K562 (cell line): ENCODE results near the gene MED15. TPM values are rescaled to one million over a fixed set of nuclear protein-coding genes. Genes with fewer than 3 reads are reported as not detected.

Experiments used
- ATAC-seq: fragments of 200-7000 bp; cut with Tn5 transposase; 3 replicates; pipeline ENCODE4 v1.9.1; 2020; ENCODE audit warnings: moderate library complexity
- BruUV-seq: library from RNA; stranded (reverse); fragments of 400-500 nt; replicated peaks from 2 replicates; lab custom pipeline; 2021; lab: Mats Ljungman, UMichigan
- CTCF ChIA-PET: fragments of 300-600 bp; formaldehyde crosslinking; extraction: SDS; loops from one replicate; lab custom pipeline; 2021; ENCODE audit warnings: low intra/inter-chr PET ratio; lab: Yijun Ruan, JAX
- POLR2A ChIA-PET: fragments of 300-600, 350-650 bp; sonication (Branson Sonifier 250); formaldehyde crosslinking; extraction: SDS; loops from one replicate; lab custom pipeline; 2021; ENCODE audit warnings: antibody characterized with exemption, inconsistent platforms; lab: Yijun Ruan, JAX
- DNase-seq, 4 experiments: peaks; one replicate each; pipeline versions ENCODE4 v3.0.0 to v3.0.0-alpha.2; 2011 to 2018; ENCODE audit warnings: low spot score in 3 of 4, mixed read lengths in 3 of 4; ENCODE audit errors: extremely low read depth in 1 of 4
- FAIRE-seq: peaks from 2 replicates; lab custom pipeline; 2011; peaks lifted over from hg19 to GRCh38; lab: Jason Lieb, UNC
- H2AFZ ChIP-seq: 2 replicates; pipeline ENCODE4 v1.6.0; 2011; ENCODE audit warnings: low read depth, low read length, control low read depth, inconsistent platforms
- H3K27ac ChIP-seq: fragments of 200-600 bp; 3 replicates; pipeline ENCODE4 v1.8.0; 2011; ENCODE audit warnings: low read depth, mild to moderate bottlenecking, control low read depth, inconsistent platforms, low read length, moderate library complexity, mixed read lengths; ENCODE audit errors: extremely low read depth
- H3K27me3 ChIP-seq, 2 experiments: fragments of 300-600 bp in 1 of 2; 2 replicates in 1 of 2; 3 replicates in 1 of 2; pipeline versions ENCODE4 v1.6.0 to v1.8.0; 2011; ENCODE audit warnings: inconsistent platforms in 2 of 2, low read length in 2 of 2, mild to moderate bottlenecking in 1 of 2, mixed read lengths in 1 of 2, moderate library complexity in 1 of 2; ENCODE audit not compliant: control insufficient read depth in 2 of 2, insufficient read depth in 2 of 2
- H3K36me3 ChIP-seq: fragments of 300-600 bp; 3 replicates; pipeline ENCODE4 v1.8.0; 2011; ENCODE audit warnings: mild to moderate bottlenecking, low read length, inconsistent platforms; ENCODE audit not compliant: control insufficient read depth, insufficient read depth
- H3K4me1 ChIP-seq, 2 experiments: fragments of 200-600 bp in 1 of 2; replicated peaks in 1 of 2; 2 replicates in 1 of 2; 3 replicates in 1 of 2; pipeline versions ENCODE4 v1.5.1 to v1.8.0; 2011; ENCODE audit warnings: inconsistent platforms in 2 of 2, low read length in 2 of 2, mild to moderate bottlenecking in 1 of 2, mixed read lengths in 1 of 2, moderate library complexity in 1 of 2; ENCODE audit not compliant: control insufficient read depth in 2 of 2, insufficient read depth in 2 of 2
- H3K4me2 ChIP-seq: 2 replicates; pipeline ENCODE4 v1.6.1; 2011; ENCODE audit warnings: low read length, control low read depth, inconsistent platforms, mixed read lengths; ENCODE audit not compliant: insufficient read depth
- H3K4me3 ChIP-seq: fragments of 200-600 bp; sonication (generic), shearing (Covaris generic); 2 replicates; pipeline ENCODE4 v1.5.1; 2016; ENCODE audit warnings: control low read depth, inconsistent platforms
- H3K79me2 ChIP-seq: fragments of 200-600 bp; 3 replicates; pipeline ENCODE4 v1.8.0; 2011; ENCODE audit warnings: low read length, inconsistent platforms; ENCODE audit not compliant: control insufficient read depth, insufficient read depth
- H3K9ac ChIP-seq, 2 experiments: 2 replicates each; pipeline versions ENCODE4 v1.6.0 to v1.6.1; 2011; ENCODE audit warnings: low read depth in 2 of 2, low read length in 2 of 2, control low read depth in 1 of 2, inconsistent platforms in 1 of 2, mild to moderate bottlenecking in 1 of 2, mixed read lengths in 1 of 2; ENCODE audit not compliant: insufficient read depth in 1 of 2
- H3K9me1 ChIP-seq: one replicate; pipeline ENCODE4 v1.6.0; 2011; ENCODE audit warnings: inconsistent platforms, mild to moderate bottlenecking, low read length, moderate library complexity; ENCODE audit not compliant: control insufficient read depth, insufficient read depth
- H3K9me3 ChIP-seq: replicated peaks from 2 replicates; pipeline ENCODE4 v1.5.1; 2011; ENCODE audit warnings: low read depth, low read length, inconsistent platforms; ENCODE audit not compliant: control insufficient read depth, insufficient read depth
- H4K20me1 ChIP-seq: replicated peaks from 2 replicates; pipeline ENCODE4 v1.6.1; 2011; ENCODE audit warnings: low read length, inconsistent platforms, mixed read lengths; ENCODE audit not compliant: control insufficient read depth, insufficient read depth
- CEBPB ChIP-seq: fragments of 450-650 bp; IDR thresholded peaks from 2 replicates; pipeline ENCODE4 v1.6.1; 2016; ENCODE audit warnings: missing genetic modification characterization, missing compliant biosample characterization
- CREB5 ChIP-seq: fragments of 250-450 bp; sonication (Bioruptor Pico); IDR thresholded peaks from 2 replicates; pipeline ENCODE4 v1.5.0; 2020; ENCODE audit warnings: mild to moderate bottlenecking
- DACH1 ChIP-seq: fragments of 450-650 bp; IDR thresholded peaks from 2 replicates; pipeline ENCODE4 v1.6.1; 2018; ENCODE audit not compliant: partially characterized antibody
- FUS ChIP-seq: fragments of 200-400 bp; formaldehyde crosslinking; optimal IDR thresholded peaks from 2 replicates; pipeline ENCODE3; 2017; ENCODE audit warnings: low read depth, low read length
- IFI16 ChIP-seq: fragments of 250-450 bp; sonication (Bioruptor Pico); IDR thresholded peaks from 2 replicates; pipeline ENCODE4 v2.1.2; 2022; ENCODE audit warnings: mild to moderate bottlenecking, inconsistent platforms
- KLF1 ChIP-seq: fragments of 450-650 bp; IDR thresholded peaks from 2 replicates; pipeline ENCODE4 v1.6.1; 2016; ENCODE audit warnings: missing genetic modification characterization, missing compliant biosample characterization
- MTF1 ChIP-seq: fragments of 250-450 bp; sonication (Bioruptor Pico); IDR thresholded peaks from 2 replicates; pipeline ENCODE4 v1.9.0; 2021; ENCODE audit warnings: moderate library complexity, mild to moderate bottlenecking, inconsistent platforms, borderline replicate concordance
- NCOA4 ChIP-seq: fragments of 450-650 bp; IDR thresholded peaks from 2 replicates; pipeline ENCODE4 v1.6.1; 2018; ENCODE audit warnings: mild to moderate bottlenecking; ENCODE audit not compliant: partially characterized antibody
- NFXL1 ChIP-seq: fragments of 450-650 bp; formaldehyde crosslinking; IDR thresholded peaks from 2 replicates; pipeline ENCODE4 v1.4.0; 2021; ENCODE audit warnings: mild to moderate bottlenecking
- OTX1 ChIP-seq: fragments of 450-650 bp; formaldehyde crosslinking; IDR thresholded peaks from 2 replicates; pipeline ENCODE4 v1.4.0; 2022; ENCODE audit warnings: mild to moderate bottlenecking
- POLR2G ChIP-seq: fragments of 200-400 bp; formaldehyde crosslinking; IDR thresholded peaks from 2 replicates; pipeline ENCODE4 v1.6.1; 2017; ENCODE audit warnings: low read depth, mild to moderate bottlenecking, antibody characterized with exemption, low read length, moderate library complexity
- PURB ChIP-seq: sonication (generic); formaldehyde crosslinking; IDR thresholded peaks from 2 replicates; pipeline ENCODE4 v1.9.0; 2021; ENCODE audit warnings: low read depth, mild to moderate bottlenecking, missing genetic modification reagents
- RFX5 ChIP-seq: IDR thresholded peaks from 2 replicates; pipeline ENCODE4 v1.6.1; 2011; ENCODE audit warnings: low read depth, mild to moderate bottlenecking, improper control_type of control experiment, low read length
- SMARCC2 ChIP-seq: fragments of 450-650 bp; IDR thresholded peaks from 2 replicates; pipeline ENCODE4 v1.6.1; 2017; ENCODE audit warnings: antibody characterized with exemption, moderate library complexity, mild to moderate bottlenecking, low read depth
- SP2 ChIP-seq: IDR thresholded peaks from 2 replicates; pipeline ENCODE4 v1.6.1; 2011; ENCODE audit warnings: mild to moderate bottlenecking, low read depth, low read length, moderate library complexity; ENCODE audit not compliant: poor library complexity, severe bottlenecking; ENCODE audit errors: extremely low read depth
- TOE1 ChIP-seq, 2 experiments: fragments of 450-650 bp in 1 of 2; sonication (generic) in 1 of 2; formaldehyde crosslinking in 1 of 2; IDR thresholded peaks; 2 replicates each; pipeline versions ENCODE4 v1.7.1 to v1.8.0; 2016 to 2022; ENCODE audit warnings: borderline replicate concordance in 2 of 2, mild to moderate bottlenecking in 2 of 2, antibody characterized with exemption in 1 of 2, inconsistent platforms in 1 of 2, low read depth in 1 of 2, missing genetic modification reagents in 1 of 2, moderate library complexity in 1 of 2
- ZNF146 ChIP-seq: IDR thresholded peaks from one replicate; pipeline ENCODE4 v1.6.1; 2018; ENCODE audit warnings: missing compliant biosample characterization; ENCODE audit not compliant: unreplicated experiment
- ZNF217 ChIP-seq: sonication (generic); formaldehyde crosslinking; IDR thresholded peaks from 2 replicates; pipeline ENCODE4 v1.8.0; 2022; ENCODE audit warnings: mild to moderate bottlenecking, missing genetic modification reagents
- ZNF408 ChIP-seq: fragments of 250-450 bp; sonication (Bioruptor Pico); IDR thresholded peaks from 2 replicates; pipeline ENCODE4 v1.4.0; 2020; ENCODE audit warnings: low read depth, mild to moderate bottlenecking, moderate library complexity
- ZNF436 ChIP-seq: fragments of 250-450, 450-650 bp; sonication (Bioruptor Pico); formaldehyde crosslinking; IDR thresholded peaks from 2 replicates; pipeline ENCODE4 v1.7.0; 2020; ENCODE audit warnings: mild to moderate bottlenecking
- ZNF699 ChIP-seq: fragments of 250-450 bp; sonication (Bioruptor Pico); IDR thresholded peaks from 2 replicates; pipeline ENCODE4 v1.8.0; 2021; ENCODE audit warnings: mild to moderate bottlenecking, moderate library complexity; ENCODE audit not compliant: insufficient replicate concordance
- ZNF717 ChIP-seq: fragments of 250-450 bp; sonication (Bioruptor Pico); IDR thresholded peaks from 2 replicates; pipeline ENCODE4 v1.5.0; 2021
- WGBS: fragments of 100-300 bp; shearing (Covaris generic); methylation state at CpG from one replicate; pipeline ENCODE4 v1.1.6; 2016; ENCODE audit warnings: low coverage, mixed read lengths; ENCODE audit not compliant: insufficient coverage; ENCODE audit errors: missing lambda C conversion rate; 5-methylcytosine and 5-hydroxymethylcytosine counted together
- in situ Hi-C: fragments of 300-500 bp; cut with MboI; formaldehyde crosslinking; loops from 4 replicates; pipeline ENCODE4 v1.15.0; 2018; ENCODE audit warnings: inconsistent platforms, mixed read lengths
- intact Hi-C: fragments of 100-400 bp; cut with micrococcal nuclease; formaldehyde crosslinking; loops from 2 replicates; pipeline ENCODE4 v1.14.2; 2022
- polyA plus RNA-seq, 8 experiments: library from polyadenylated mRNA; depleted of rRNA in 4 of 8; stranded (reverse) in 5 of 8; unstranded in 3 of 8; fragments of >200 nt; fragmentation: Nextera tagmentation in 2 of 8; fragmentation: Illumina TruSeq in 1 of 8; extraction: Ambion mirVana in 2 of 8; extraction: Trizol in 1 of 8; gene quantifications; 2 replicates each; pipeline versions ENCODE4 v1.2.1 to v1.2.3, GENCODE V29; 2011 to 2014; ENCODE audit warnings: inconsistent platforms in 1 of 8, missing spikeins in 1 of 8
- total RNA-seq, 7 experiments: library from RNA; depleted of rRNA in 6 of 7; stranded (reverse); fragments of >200 nt in 6 of 7; fragmentation: Illumina TruSeq in 2 of 7; extraction: Trizol in 2 of 7; gene quantifications; 2 replicates each; pipeline versions ENCODE4 v1.2.1 to v1.2.3, GENCODE V29; 2011 to 2021; ENCODE audit warnings: low replicate concordance in 1 of 7

The MED15 gene
- total and polyA plus RNA-seq, 9 of the 15 experiments (the other 6 are each of a cell fraction or from before 2014, with no cell fraction given): 4.0 to 271 (median 60.1) TPM

- H3K4me1 ChIP-seq: peaks cover 14 to 52% of the 10 kb centered on the region in 2 experiments
- no peaks in the 10 kb centered on the region for H3K27me3 ChIP-seq
- peaks cover 40% of the 10 kb centered on the region for H3K9me1 ChIP-seq
- peaks cover 84% of the 10 kb centered on the region for H3K36me3 ChIP-seq
- intact Hi-C loops: no loop called here
- FAIRE-seq (no peak), ATAC-seq (peak; percentile 4; the same call in 2 of the 3 replicates), DNase-seq (no peak)
- 88% methylated on average over 15 of the region's 15 CpGs for WGBS
- CTCF ChIA-PET: no interaction called here
- H2AFZ ChIP-seq: no peak overlapping the region
- H3K79me2 ChIP-seq: peaks cover 95% of the 10 kb centered on the region
- no peak overlapping the region for H3K27ac ChIP-seq
- H3K4me2 ChIP-seq: no peak overlapping the region
- in situ Hi-C loops: no loop called here
- POLR2A ChIA-PET: interaction anchor here (0.6 to 68.9 kb wide), 4 partner anchors 11 to 79 kb away, joined by 3 to 1693 read pairs (median 850); partner anchors contain the start of gene MED15
- peaks cover 78% of the 10 kb centered on the region for H4K20me1 ChIP-seq
- BruUV-seq: no TSS peak
- peak overlapping the region in 1 of 2 experiments; percentile 39; a peak in 2 of 4 replicates for H3K9ac ChIP-seq
- H3K9me3 ChIP-seq: no peaks in the 10 kb centered on the region
- H3K4me3 ChIP-seq: no peak overlapping the region
- TF ChIP-seq ZNF408 (CRISPR knock-in tag) (no peak), MTF1 (CRISPR knock-in tag) (no peak), TOE1 (IDR thresholded peaks at IDR 0.05; ENCODE audit: borderline replicate concordance) (no peak), TOE1 (CRISPR knock-in tag; IDR thresholded peaks at IDR 0.05; ENCODE audit: borderline replicate concordance, low read depth) (no peak), SMARCC2 (no peak), ZNF699 (CRISPR knock-in tag) (no peak), DACH1 (no peak), SP2 (no peak), ZNF436 (CRISPR knock-in tag) (no peak), POLR2G (peak; percentile 59; the same call in 1 of the 2 replicates), CREB5 (CRISPR knock-in tag) (no peak), ZNF146 (CRISPR knock-in tag) (no peak), IFI16 (CRISPR knock-in tag) (no peak), PURB (CRISPR knock-in tag) (0 out of 2 replicates have a peak, but pooled peaks have one; percentile 26), RFX5 (no peak), KLF1 (tag) (no peak), CEBPB (tag) (no peak), NCOA4 (no peak), OTX1 (CRISPR knock-in tag) (peak; percentile 84; the same call in 1 of the 2 replicates), NFXL1 (no peak), ZNF717 (CRISPR knock-in tag) (no peak), ZNF217 (CRISPR knock-in tag) (no peak), FUS (no peak)
Observed at GRCh38 chr22:20530368-20531153, 23.2 kb downstream of the MED15 start.
